Femur (tissue), 1 donor: ENCODE measurements around the gene CTNNA1.
"Not testable (repeated sequence)": the region's sequence is repeated elsewhere in the genome, so short reads cannot be mapped to it uniquely, and the experiment has no call there.

Experiments used
- DNase-seq: peaks from one replicate; pipeline ENCODE4 v3.0.0-alpha.2; 2017

CTNNA1 gene, protein sequence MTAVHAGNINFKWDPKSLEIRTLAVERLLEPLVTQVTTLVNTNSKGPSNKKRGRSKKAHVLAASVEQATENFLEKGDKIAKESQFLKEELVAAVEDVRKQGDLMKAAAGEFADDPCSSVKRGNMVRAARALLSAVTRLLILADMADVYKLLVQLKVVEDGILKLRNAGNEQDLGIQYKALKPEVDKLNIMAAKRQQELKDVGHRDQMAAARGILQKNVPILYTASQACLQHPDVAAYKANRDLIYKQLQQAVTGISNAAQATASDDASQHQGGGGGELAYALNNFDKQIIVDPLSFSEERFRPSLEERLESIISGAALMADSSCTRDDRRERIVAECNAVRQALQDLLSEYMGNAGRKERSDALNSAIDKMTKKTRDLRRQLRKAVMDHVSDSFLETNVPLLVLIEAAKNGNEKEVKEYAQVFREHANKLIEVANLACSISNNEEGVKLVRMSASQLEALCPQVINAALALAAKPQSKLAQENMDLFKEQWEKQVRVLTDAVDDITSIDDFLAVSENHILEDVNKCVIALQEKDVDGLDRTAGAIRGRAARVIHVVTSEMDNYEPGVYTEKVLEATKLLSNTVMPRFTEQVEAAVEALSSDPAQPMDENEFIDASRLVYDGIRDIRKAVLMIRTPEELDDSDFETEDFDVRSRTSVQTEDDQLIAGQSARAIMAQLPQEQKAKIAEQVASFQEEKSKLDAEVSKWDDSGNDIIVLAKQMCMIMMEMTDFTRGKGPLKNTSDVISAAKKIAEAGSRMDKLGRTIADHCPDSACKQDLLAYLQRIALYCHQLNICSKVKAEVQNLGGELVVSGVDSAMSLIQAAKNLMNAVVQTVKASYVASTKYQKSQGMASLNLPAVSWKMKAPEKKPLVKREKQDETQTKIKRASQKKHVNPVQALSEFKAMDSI

DNA sequence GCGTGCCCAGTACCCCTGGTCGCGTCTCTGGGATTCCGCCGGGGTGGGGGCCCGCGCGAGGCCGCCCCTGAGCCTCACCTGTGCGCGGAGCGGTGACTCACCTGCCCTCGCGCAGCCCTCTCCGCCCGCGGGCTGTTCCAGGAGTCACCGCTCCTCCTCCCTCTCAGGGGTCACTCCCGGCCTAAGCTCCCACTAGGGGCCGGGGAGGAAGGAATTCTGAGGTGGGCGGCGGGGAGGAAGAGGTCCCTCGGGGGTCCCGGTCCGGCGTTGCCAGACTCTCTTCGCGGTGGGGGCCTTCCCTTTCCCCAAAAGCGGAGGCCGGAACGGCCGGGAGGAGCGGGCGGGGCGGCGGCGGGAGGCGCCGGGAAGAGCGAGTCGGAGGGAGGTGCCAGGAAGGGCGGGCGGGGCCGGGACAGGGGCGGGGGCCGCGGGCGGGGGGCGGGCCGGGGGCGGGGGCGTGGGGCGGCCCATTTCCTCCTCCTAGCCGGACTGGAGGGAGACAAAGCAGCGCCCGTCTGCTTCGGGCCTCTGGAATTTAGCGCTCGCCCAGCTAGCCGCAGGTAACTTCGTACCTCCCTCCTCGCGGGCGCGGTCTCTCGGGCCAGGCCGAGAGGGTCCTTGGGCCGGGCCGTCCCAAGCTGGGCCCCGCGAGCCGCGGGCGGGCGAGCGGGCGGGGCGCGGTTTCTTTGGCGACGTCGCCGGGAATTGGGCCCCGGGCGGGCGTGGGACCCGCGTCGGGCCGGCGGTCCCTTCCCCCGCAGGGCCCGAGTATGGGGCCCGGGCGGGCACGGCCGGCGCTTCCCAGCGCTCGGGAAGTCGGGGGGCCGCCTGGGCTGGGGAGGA lies at the start of gene CTNNA1:
TSS of gene CTNNA1 (plus strand) at position 475 of the 843 bp plus-strand sequence. CDS start 28,500 bp downstream, outside the sequence.
- DNase-seq = peak; percentile 90

DNA sequence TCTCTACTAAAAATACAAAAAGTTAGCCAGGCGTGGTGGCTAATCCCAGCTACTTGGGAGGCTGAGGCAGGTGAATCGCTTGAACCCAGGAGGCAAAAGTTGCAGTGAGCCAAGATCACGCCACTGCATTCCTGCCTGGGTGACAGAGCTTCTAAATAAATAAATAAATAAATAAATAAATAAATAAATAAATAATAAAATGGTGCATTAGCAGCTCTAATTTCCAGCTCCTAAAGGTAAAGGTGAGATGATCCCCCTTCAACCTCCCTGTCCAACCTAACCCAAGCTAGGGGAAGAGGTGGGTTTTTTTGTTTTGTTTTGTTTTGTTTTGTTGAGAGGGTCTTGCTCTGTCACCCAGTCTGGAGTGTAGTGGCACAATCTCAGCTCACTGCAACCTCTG lies 49.4 kb upstream of the CTNNA1 start:
- DNase-seq = not testable (repeated sequence)

DNA sequence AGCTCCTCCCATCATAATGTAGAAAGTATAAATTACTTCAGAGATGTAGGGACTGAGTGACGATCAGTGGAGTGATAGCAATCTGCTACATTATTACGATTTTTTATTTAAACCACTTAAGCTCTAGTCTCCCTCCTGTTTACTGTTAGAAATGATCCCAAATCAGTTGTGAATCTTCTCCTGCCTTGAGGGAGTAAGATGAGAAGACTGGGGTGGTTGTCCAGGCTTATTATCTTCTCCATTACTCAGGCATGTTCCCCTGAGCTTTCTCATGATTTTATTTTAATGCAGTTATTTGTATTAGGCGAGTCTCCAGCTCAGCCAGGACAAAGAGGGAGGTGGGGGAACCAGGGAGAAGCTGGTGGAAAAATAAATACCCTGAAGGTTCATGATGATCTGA lies 48.2 kb upstream of the CTNNA1 start:
- no peak for DNase-seq

DNA sequence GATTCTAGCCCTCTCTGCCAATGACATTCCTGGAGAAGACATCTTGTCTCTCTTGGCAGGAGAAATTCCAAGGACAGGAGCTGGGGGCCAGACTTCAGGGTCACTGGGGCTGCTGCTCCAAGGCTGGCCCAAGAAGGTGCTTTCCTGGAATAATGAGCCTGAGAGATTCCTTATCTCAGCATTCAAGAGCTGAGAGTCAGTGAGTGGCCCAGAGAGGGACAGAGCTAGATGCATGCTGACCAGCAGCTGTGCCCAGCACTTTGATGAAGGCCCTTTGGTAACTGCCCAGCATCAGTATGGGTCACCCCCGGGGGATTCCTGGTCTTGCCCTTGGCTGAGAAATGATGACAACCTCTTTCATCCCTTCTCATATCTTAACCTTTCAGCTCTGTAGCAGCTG lies 47.7 kb upstream of the CTNNA1 start:
- no peak for DNase-seq

DNA sequence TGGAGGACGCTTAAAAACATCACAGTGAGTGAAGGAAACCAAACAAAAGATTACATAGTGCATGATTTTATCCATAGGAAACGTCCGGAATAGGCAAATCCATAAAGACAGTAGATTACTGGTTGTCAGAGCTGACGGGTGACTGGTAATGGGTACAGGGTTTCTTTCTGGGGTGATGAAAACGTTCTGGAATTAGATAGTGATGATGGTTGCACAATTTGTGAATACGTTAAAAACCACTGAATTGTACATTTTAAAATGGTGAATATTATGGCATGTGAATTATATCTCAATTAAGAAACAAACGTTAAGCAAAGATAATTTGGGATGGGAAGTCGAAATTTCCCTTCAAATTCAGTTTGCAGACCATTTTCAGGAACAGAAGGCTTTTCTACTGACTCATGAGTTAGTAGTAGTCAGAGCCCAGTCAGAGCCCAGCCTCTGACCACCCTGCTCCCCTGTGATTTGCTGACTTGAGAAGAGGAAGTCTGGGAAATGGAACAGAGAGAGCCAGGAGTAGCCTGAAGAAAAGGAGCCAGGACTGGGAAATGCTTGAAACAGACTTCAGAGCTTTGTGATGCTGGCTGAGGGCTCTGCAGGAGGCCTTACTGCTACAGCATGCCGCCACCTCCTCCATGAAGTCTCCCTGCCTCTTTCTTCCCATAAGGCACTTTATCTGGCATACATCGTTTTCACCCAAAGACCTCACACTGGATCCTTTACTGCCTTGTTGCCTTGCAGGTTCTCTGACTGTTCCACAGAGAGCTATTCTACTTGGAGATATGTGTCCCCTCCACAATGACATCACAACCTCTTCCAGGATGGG lies 46.4 kb upstream of the CTNNA1 start:
- peak; percentile 24 for DNase-seq

DNA sequence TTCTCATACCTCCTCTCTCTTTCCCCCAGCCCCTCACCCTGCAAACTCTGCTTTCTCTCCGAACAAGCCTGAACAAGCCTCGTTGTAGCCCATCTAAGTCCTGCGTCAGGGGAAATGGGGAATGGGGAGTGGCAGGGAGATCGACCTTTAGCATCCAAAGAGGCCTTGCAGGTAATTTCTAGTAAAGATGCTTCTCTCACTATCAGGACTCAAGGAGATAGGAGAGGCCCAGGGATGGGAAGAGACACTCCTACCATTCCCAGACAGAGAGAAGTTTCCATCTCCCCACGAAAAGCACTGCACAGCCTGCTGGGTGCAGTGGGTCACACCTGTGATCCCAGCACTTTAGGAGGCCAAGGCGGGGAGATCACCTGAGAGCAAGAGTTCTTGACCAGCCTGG lies 44.4 kb upstream of the CTNNA1 start:
- no peak for DNase-seq

DNA sequence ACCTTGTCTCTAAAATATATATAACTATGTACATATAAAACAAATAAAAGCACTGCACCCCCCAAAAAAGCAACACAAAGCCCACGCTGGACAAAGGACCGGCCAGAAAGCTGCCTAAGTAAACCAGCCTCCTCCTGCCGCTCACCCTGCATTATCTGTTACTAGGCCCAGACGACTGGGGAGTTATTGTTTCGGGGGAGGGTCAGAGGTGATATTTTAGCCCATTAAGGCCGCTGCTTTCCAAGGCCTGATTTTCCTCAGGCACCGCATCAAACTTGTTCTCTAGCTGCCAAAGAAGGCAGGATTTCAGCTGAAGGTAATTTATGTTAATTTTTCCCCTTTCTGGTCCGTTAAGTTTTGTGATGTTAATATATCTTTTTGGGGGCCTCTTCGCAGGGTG lies 44.0 kb upstream of the CTNNA1 start:
- no peak for DNase-seq

DNA sequence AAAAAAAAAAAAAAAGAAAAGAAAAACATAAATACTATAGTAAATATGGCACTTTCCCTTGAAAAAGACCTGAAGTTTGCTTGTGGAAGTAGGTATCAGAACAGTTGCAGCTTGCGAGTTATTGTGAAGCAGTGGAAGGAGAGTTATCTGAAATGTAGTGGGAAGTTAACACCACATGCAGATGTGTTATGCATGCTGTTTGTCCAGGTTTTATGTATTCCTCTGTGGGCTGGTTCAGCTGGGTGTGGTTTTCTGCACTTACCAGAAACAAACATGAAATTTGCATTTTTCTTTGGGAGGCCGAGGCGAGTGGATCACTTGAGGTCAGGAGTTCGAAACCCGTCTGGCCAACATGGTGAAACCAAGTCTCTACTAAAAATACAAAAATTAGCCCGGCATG lies 42.1 kb upstream of the CTNNA1 start:
- no peak for DNase-seq

DNA sequence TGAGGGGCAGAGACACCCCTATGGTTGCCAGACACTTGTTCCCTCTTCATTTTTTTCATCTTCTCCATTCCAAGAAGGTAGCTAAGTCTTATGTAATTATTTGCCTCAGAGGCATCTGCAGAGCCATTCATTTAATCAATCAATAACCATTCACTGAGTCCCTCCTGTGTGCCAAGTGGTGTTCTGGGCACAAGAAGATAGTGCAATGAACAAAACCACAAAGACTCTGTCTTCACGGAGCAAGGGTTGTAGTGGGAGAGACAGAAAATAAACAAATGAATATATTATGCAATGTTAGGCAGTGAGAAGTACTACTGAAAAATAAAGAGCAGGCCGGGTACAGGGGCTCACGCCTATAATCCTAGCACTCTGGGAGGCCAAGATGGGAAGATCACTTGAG lies 41.4 kb upstream of the CTNNA1 start:
- DNase-seq = no peak

DNA sequence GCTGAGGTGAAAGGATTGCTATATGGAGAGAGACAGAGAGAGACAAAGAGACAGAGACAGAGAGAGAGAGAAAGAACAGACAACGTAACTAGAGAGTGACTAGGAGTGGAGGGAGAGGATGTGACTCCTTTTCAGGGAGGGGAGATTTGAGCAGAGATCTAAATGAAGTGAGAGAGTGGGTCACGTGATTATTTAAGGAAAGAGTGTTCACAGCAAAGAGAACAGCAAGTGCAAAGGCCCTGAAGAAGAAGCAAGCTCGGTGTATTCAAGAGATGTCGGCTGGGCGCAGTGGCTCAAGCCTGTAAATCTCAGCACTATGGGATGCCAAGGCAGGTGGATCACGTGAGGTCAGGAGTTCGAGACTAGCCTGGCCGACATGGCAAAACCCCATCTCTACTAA lies 40.9 kb upstream of the CTNNA1 start:
- DNase-seq = no peak

DNA sequence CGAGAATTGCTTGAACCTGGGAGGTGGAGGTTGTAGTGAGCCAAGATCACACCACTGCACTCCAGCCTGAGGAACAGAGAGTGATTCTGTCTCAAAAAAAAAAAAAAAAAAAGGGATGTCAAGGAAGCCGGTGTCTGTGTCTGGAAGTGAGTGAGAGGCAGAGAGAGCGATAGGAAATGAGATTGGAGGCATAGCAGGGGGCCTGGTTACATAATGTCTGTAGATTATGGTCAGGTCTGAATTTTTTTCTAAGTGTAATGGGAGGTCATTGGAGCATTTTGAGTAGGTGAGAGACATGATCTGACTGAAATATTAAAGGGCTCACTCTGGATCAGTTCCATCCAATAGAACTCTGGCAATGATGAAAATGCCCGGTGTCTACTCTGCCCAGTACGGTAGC lies 40.4 kb upstream of the CTNNA1 start:
- no peak for DNase-seq

DNA sequence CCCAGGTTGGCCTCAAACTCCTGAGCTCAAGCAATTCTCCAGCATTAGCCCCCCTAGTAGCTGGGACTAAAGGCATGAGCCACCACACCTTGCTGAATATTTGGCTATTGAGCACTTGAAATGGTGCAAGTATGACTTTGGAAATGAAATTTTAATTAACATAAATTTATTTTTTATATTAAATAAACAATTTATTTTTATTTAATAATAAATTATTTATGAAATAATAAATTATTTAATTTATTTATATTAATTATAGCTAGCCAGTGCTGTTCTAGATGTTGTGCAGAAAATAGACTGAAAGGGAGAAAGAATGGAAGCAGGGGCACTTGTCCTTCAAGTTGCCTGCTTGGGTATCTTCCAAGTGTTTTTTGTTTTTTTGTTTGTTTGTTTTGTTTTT lies 40.0 kb upstream of the CTNNA1 start:
- DNase-seq = no peak

DNA sequence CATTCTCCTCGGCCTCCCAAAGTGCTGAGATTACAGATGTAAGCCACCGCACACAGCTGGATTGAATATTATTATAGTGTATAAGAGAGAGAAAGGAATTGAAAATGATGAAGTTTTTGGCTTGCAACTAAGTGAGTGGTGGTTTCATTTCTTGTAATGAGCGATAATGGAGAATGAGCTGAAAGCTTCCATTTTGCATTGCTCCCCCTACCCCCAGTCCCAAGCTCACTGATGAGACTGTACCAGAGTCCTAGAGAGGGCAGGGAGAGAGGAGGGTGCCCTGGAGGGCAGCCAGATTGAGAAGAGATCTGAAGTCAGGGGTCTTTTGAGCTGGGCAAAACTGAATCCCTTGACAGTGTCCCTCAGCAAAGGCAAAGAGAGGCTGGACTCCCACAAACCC lies 38.5 kb upstream of the CTNNA1 start:
- DNase-seq = no peak

DNA sequence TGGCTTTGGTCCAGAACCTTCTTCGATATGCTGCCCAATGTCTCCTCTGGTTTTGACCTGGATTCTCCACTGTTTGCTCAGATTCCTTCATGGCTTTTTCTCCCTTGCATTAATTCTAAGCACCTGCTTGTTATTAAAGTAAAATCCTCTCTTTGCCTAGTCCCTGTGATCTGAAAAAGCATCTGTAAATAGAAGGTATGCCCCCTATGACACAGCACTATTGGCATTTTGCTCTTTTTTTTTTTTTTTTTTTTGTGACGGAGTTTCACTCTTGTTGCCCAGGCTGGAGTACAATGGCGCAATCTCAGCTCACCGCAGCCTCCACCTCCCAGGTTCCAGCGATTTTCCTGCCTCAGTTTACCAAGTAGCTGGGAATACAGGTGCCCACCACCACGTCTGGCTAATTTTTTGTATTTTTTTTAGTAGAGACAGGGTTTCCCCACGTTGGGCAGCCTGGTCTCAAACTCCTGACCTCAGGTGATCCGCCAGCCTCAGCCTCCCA lies 37.2 kb upstream of the CTNNA1 start:
- not testable (repeated sequence) for DNase-seq

DNA sequence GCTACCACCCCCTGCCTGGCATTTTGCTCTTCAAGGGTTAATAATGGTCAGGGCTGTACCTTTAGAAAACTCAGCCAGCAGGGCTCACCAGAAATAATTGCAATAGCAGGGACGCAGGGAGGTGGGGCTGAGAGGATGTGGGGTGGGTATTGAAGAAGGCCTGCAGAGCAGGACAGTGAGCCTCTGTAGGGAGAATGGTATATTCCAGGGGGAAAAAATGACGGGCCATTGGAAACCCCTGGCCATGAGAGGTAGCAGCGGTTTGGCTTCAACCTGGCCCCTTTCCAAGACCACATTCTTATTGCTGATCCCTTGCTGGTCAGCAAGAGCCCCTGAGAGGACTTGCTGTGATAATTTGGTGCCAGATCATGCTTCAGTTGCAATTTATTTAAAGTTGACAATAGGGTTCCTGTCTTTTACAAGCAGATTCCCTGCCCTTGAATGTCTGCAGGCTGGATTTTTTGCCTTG lies 36.7 kb upstream of the CTNNA1 start:
- peak; percentile 27 for DNase-seq

DNA sequence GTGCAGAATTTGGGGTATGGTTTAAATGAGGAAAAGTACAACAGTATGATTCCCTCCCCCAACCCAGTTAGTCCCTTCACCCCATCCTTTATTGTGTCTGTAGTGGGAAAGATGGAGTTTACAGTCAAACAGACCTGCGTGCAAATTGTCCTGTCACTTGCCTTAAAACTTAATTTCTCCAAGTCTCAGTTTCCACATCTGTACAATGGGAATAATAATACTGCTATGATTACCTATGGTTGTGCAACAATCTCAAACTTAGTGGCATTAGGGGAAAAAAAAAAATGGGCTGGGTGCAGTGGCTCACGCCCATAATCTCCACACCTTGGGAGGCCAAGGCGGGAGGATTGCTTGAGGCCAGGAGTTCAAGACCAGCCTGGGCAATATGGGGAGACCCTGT lies 35.8 kb upstream of the CTNNA1 start:
- no peak for DNase-seq

DNA sequence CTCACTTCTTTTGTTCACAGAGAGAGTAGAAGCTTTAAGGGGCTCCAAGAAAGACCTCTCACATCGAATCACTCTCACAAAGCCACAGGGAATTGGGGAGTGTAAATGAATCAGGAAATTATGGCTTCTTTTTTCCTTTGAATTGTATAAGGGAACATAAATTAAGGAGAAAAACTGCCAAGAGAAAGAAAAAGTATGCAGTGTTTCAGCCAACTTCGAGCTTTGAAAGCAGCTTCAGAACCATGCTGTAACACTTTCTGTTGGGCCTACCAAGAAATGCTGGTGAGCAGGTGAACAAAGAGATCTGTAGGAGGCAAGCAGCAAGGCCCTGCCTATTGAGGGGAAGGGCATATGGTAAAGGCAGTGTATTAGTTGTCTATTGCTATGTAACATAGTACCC lies 33.4 kb upstream of the CTNNA1 start:
- no peak for DNase-seq

DNA sequence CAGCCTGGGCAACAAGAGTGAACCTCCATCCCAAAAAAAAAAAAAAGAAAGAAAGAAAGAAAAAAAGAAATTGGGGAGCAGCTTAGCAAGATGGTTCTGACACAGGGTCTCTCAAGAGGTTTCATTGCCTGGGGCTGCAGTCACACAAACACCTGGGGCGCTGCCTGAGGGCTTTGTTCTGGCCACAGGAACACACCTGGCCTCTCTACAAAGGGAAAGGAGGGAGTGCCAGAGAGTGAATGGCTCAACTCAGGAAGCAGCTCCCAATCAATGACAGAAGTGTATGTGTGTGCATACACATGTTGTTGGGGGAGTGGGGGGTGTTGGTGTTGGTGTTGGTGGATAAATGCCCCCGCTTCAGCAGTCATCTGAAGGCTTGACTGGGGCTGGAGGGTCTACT lies 32.4 kb upstream of the CTNNA1 start:
- no peak for DNase-seq

DNA sequence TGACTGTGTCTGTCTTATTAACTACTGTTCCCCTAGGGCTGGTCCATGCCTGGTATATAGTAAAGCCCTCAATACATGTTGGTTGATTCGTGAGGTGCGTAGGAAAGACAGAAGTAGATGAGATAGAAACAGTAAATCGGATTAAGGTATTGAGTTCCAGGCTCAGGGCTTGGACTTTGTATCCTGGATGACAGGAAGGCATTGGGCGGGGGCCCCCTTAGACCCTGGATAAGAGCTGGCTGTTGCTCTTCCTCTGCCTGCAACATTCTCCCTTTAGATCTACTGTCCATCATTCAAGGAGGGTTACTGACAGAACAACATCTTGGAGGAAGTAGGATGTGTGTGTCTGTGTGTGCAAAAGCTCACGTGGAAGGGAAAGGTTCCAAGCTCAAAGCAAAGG lies 31.2 kb upstream of the CTNNA1 start:
- DNase-seq = no peak

DNA sequence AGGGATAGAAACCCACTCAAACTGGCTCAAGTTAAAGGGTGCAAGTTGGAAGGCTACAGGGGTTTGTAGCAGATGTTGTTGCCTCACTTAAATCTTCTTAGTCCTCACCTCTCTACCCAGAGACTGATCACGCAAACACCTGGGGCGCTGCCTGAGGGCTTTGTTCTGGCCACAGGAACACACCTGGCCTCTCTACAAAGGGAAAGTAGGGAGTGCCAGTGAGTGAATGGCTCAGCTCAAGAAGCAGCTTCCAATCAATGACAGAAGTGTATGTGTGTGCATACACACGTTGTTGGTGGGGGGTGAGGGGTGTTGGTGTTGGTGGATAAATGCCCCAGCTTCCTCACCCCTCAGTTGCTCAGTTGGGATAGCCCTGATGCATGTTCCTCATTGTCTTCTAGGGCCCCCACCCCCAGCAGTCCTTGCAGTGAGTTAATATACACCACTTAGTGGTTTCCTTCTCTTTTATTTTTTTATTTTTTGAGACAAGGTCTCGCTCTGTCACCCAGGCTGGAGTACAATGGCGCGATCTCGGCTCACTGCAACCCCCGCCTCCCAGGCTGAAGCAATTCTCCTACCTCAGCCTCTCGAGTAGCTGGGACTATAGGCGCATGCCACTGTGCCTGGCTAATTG lies 30.6 kb upstream of the CTNNA1 start:
- DNase-seq = no peak

DNA sequence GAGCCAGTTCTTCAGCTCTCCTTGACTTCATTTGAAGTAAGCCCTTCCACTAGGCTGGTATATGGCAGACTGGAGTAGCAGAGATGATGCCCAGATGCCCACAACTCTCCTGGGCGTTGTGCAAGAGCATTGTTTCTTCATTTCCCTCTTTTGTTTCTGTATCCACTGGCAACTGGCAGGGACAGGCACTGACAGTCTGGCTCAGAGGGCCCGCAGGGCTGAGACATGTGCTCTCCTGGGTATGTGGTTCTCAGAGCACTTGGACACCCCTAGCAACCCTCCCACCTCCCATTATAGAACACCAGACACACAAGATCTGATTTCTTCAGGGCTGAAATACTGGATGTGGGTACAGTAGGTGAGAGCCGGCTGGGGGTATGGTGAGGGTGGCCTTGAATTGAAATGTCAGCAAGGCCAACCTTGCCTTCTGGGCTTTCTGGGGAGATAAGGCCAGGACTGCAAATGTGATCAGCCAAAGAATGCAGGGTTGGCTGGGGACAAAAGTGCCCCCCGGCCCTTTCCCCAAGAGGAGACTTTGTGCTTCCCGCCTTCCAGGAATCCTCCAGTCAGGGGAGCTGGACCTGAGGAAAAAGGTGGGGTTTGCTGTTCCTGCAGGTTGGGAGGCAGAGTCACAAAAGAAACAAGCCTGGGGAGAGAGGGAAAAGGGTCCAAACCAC lies 28.6 kb upstream of the CTNNA1 start:
- peak; percentile 34 for DNase-seq
